Choroid plexus epithelial cell (primary cell): ENCODE measurements around the gene AQP9.

Source experiments
- DNase-seq: peaks from one replicate; pipeline ENCODE4 v3.0.0-alpha.2; 2010; ENCODE audit warnings: low read depth
- H3K4me3 ChIP-seq: 2 replicates; pipeline ENCODE4 v1.5.1; 2011; ENCODE audit warnings: low read depth, mild to moderate bottlenecking, control low read depth, low read length, moderate library complexity
- TF ChIP-seq, protein P1 (sequence below): conservative IDR thresholded peaks from 2 replicates; pipeline ENCODE4 v1.5.1; 2011; ENCODE audit warnings: low read depth, mild to moderate bottlenecking, control low read depth, inconsistent platforms, low read length, moderate library complexity

The AQP9 gene

DNA sequence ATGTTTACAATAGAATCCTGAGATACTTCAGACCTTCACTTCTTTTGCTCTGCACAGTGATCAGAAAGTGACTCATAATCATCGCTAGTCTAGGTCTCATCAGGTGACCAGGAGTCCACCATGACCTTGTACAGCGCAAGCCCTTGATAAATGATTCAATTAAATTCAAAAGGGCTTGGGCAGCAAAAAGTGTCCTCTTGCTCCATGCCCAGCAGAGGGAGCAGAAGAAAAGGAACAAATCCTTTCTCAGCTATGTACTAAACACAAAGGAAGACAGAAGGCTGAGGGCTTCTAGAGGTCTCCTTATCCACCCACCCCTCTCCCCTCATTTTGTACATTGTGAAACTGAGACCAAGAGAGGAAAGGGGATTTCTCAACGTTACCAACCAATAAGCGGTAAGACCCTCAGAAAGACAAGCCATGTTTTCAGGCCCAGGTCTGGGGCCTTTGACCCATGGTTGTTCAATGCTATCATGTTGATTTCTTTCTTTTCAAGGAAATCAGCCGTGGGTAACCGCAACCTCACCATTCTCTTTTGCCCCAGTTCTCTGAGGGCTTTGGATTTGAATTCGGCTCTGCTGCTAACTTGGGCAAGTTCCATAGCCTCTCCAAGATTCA, 74.8 kb downstream of the AQP9 start:
- TF ChIP-seq, protein P1, sequence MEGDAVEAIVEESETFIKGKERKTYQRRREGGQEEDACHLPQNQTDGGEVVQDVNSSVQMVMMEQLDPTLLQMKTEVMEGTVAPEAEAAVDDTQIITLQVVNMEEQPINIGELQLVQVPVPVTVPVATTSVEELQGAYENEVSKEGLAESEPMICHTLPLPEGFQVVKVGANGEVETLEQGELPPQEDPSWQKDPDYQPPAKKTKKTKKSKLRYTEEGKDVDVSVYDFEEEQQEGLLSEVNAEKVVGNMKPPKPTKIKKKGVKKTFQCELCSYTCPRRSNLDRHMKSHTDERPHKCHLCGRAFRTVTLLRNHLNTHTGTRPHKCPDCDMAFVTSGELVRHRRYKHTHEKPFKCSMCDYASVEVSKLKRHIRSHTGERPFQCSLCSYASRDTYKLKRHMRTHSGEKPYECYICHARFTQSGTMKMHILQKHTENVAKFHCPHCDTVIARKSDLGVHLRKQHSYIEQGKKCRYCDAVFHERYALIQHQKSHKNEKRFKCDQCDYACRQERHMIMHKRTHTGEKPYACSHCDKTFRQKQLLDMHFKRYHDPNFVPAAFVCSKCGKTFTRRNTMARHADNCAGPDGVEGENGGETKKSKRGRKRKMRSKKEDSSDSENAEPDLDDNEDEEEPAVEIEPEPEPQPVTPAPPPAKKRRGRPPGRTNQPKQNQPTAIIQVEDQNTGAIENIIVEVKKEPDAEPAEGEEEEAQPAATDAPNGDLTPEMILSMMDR, result peak; percentile 82
- peak; percentile 76 for DNase-seq
- no peak overlapping the region for H3K4me3 ChIP-seq

DNA sequence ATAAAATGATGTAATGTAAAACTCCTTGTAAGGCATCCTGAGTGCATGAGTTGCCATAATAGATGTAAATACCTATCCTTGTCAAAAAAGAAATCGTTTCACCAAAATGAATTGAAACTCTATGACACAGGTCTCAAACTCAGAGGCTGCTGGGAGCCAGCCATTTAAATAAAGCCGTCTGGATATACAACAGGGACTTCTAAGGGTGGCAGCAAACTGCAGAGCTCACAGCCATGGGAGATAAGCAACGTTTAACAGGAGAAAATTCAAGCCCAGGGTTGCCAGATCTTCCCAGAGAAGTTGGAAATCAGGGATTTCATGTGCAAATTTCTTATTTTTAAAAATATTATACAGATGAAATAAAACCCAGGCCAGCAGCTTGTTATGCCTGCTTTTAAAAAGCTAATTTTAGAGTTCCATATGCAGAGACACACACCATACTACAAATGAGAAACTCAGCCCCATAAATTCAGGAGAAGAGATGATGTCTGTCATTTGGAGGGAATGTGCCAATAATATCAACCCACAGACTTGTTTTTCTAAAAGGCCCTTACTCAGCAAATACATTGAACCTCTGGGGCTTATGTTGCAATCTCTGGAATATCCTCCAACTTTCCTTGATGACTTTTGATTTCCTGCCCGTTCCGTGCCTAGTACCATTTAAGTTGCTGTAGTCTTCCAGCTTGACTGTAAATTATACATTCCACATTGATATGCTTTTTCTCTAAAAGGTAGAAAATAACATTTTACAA, 75.6 kb downstream of the AQP9 start:
- TF ChIP-seq, protein P1, result no peak
- peak; percentile 76 for DNase-seq
- H3K4me3 ChIP-seq, result no peak overlapping the region

DNA sequence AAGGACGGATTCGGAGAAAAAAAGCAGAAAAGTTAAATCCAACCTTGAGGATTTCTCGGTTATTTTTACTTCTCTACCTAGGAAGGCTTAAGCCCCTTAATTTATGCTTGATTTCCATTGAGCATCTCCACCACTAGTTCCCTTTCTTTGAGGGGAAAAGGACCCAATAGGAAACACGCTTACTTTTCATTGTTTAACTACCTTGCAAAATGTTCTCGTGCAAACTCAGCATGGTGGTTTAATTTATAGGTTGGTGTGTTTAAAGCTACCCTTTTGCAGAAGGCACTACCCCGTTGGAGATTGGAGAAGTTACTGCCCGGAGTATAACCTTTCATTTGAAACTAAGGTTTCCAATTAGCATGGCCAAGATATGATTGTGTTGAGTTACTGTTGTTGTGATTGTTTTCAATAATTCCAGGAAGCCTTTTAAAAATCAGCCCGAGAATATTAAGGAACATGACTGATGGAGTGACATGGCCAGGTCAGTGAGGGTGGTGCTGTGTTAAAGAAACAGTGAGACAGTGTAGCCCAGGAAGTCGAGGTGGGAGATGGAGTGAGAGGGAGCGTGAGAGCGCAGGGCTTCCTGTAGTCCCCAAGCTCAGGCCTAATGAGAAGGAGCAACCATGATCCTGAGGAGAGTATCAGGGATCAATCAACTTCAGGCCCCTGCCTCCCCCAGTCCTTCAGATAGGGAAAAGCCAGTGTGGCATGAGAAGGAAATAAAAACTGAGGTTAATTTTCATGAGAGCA, 76.6 kb downstream of the AQP9 start:
- TF ChIP-seq, protein P1, result no peak
- no peak for DNase-seq
- H3K4me3 ChIP-seq, result no peak overlapping the region

DNA sequence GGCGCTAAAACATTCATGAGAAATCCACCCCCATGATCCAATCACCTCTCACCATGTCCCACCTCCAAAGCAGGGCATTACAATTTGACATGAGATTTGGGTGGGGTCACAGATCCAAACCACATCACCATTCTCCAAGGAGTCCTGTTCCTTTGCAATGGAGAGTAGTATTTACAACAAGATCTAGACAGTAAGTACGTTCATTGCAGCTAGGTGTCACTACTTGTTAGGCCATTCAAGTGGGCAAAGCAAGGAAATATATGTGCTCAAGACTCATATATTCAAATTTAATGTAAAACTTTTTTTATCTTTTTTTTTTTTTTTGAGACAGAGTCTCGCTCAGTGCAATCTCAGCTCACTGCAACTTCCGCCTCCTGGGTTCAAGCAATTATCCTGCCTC, 79.3 kb downstream of the AQP9 start:
- TF ChIP-seq, protein P1, result no peak
- DNase-seq, result no peak
- no peak overlapping the region for H3K4me3 ChIP-seq

DNA sequence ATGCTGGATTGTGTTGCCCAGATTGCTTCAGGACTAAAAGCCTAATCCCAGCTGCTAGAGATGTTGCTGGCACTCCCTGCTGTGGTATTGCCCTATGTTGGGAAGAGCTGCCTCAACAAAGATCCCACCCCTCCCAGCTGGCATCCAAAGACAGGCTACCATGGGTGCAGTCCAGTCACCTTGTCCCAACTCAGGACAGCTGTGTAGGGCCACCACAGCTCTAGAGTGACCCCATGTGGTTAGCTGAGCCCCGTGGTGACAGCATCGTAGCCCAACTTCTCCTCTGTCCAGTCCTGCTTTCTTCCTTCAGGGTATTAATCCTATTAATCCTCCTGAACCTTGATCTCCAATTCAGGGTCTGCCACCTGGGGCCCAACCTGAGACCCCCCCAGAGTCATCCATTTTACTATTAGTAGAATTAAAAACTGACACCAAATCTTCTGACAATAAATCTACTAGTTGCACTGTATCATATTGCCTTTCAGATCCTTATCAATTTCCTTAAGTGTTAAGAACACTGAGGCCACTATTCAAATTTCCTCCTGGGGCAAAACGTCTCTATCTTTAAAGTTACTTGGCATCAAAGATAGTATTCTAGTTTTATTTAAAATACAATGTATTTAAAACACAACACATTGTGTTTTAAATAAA, 83.5 kb downstream of the AQP9 start:
- no peak overlapping the region for H3K4me3 ChIP-seq
- peak; percentile 48 for DNase-seq
- TF ChIP-seq, protein P1, result peak; percentile 72

DNA sequence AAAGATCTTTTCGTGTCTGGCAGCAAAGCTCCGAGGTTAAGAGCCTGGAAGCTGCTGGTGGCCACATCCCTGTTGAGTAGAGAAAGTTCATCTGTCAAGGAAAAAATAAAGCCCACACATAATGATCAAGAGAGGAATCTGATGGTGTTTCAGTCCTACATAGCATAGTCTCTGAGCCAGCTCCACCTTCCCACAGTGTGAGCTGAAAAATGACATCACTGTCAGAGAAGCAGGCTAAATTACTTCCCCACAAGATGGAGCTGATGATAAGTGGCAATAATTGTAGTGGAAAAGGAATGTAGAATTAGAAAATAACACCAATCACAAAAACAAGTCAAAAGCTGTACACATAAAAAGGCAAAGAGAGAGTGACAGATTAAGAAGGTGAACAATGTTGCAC, 84.5 kb downstream of the AQP9 start:
- peak; percentile 49 for DNase-seq
- no peak overlapping the region for H3K4me3 ChIP-seq
- TF ChIP-seq, protein P1, result no peak
